ENCODE results near the gene CLSTN3.

Gene CLSTN3

GRCh38 chr12:7129872-7130691, at the start of gene CLSTN3:
Gene CLSTN3 (plus strand): TSS chr12:7130371. CDS start chr12:7130649, 278 bp downstream.
- peak; percentile 86 for DNase-seq (ENCODE audit: low spot score)

- no peak for DNase-seq (ENCODE audit: low spot score)
These were observed 49.1 kb upstream of the CLSTN3 start for GRCh38 chr12:7081037-7081436.

GRCh38 chr12:7083125-7083524, 47.0 kb upstream of the CLSTN3 start:
- no peak for DNase-seq (ENCODE audit: low spot score)

- no peak for DNase-seq (ENCODE audit: low spot score)
These were observed 40.8 kb upstream of the CLSTN3 start for GRCh38 chr12:7089196-7089871.

GRCh38 chr12:7090222-7090998, 39.8 kb upstream of the CLSTN3 start:
- DNase-seq (ENCODE audit: low spot score), result no peak

GRCh38 chr12:7091171-7091570, 39.0 kb upstream of the CLSTN3 start:
- DNase-seq (ENCODE audit: low spot score), result no peak

- no peak for DNase-seq (ENCODE audit: low spot score)
These were observed 38.4 kb upstream of the CLSTN3 start for GRCh38 chr12:7091660-7092228.

GRCh38 chr12:7092229-7092985, 37.8 kb upstream of the CLSTN3 start, which contains the start of gene C1R:
Gene C1R (minus strand): TSS chr12:7092445. CDS start chr12:7092388, 57 bp downstream.
- DNase-seq (ENCODE audit: low spot score), result peak; percentile 65

GRCh38 chr12:7092986-7093460, 37.1 kb upstream of the CLSTN3 start:
- DNase-seq (ENCODE audit: low spot score), result no peak

GRCh38 chr12:7093486-7093885, 36.7 kb upstream of the CLSTN3 start:
- DNase-seq (ENCODE audit: low spot score), result no peak

GRCh38 chr12:7093892-7094291, 36.3 kb upstream of the CLSTN3 start:
- DNase-seq (ENCODE audit: low spot score), result no peak

GRCh38 chr12:7096006-7096932, 33.9 kb upstream of the CLSTN3 start:
- no peak for DNase-seq (ENCODE audit: low spot score)

- no peak for DNase-seq (ENCODE audit: low spot score)
These were observed 33.2 kb upstream of the CLSTN3 start for GRCh38 chr12:7096979-7097378.

GRCh38 chr12:7099290-7099996, 30.7 kb upstream of the CLSTN3 start:
- no peak for DNase-seq (ENCODE audit: low spot score)

GRCh38 chr12:7100239-7100638, 29.9 kb upstream of the CLSTN3 start:
- no peak for DNase-seq (ENCODE audit: low spot score)

GRCh38 chr12:7101047-7101693, 29.0 kb upstream of the CLSTN3 start:
- DNase-seq (ENCODE audit: low spot score), result no peak

- DNase-seq (ENCODE audit: low spot score), result no peak
These were observed 28.5 kb upstream of the CLSTN3 start for GRCh38 chr12:7101694-7102131.

GRCh38 chr12:7102582-7102981, 27.6 kb upstream of the CLSTN3 start:
- no peak for DNase-seq (ENCODE audit: low spot score)

Measured in SW480 (cell line).